HL-60 (cell line): ENCODE data around the gene DAGLB.

ENCODE experiments used
- CTCF ChIP-seq: IDR thresholded peaks from one replicate; pipeline ENCODE4 v1.5.1; 2011; ENCODE audit warnings: low read length, control low read depth, inconsistent platforms; ENCODE audit not compliant: insufficient read depth
- GABPA ChIP-seq: IDR thresholded peaks from 2 replicates; pipeline ENCODE4 v1.6.1; 2012; ENCODE audit warnings: low read depth
- POLR2AphosphoS5 ChIP-seq: IDR thresholded peaks from 2 replicates; pipeline ENCODE4 v1.6.1; 2012; ENCODE audit warnings: low read depth
- REST ChIP-seq: IDR thresholded peaks from 2 replicates; pipeline ENCODE4 v1.6.1; 2012; ENCODE audit warnings: low read depth; ENCODE audit not compliant: insufficient replicate concordance

GRCh38 chr7:6430974-6431373, 16.8 kb downstream of the DAGLB start:
- TF ChIP-seq CTCF (no peak), POLR2AphosphoS5 (no peak), GABPA (no peak), REST (no peak)
